DMS79 (cell line): ENCODE results near the gene OXSR1.

Experiments
- DNase-seq: peaks from one replicate; lab custom pipeline; 2025; lab: John Stamatoyannopoulos, UW

Gene OXSR1

GRCh38 chr3:38164952-38165721 is at the start of gene OXSR1:
OXSR1 (plus strand) TSS chr3:38165537; CDS start chr3:38165877, 340 bp downstream.
- peak; percentile 92 for DNase-seq

- DNase-seq = no peak
Observed at GRCh38 chr3:38115645-38116427, 49.5 kb upstream of the OXSR1 start.

GRCh38 chr3:38116471-38117162 is 48.7 kb upstream of the OXSR1 start:
- DNase-seq = no peak

GRCh38 chr3:38117163-38117716 is 48.1 kb upstream of the OXSR1 start:
- DNase-seq = no peak

GRCh38 chr3:38117748-38118420 is 47.5 kb upstream of the OXSR1 start:
- no peak for DNase-seq

GRCh38 chr3:38118421-38119247 is 46.7 kb upstream of the OXSR1 start:
- DNase-seq = no peak

- DNase-seq = no peak
Observed at GRCh38 chr3:38119248-38119544, 46.1 kb upstream of the OXSR1 start.

- DNase-seq = no peak
Observed at GRCh38 chr3:38119821-38120692, 45.3 kb upstream of the OXSR1 start.

- no peak for DNase-seq
Observed at GRCh38 chr3:38120693-38121450, 44.5 kb upstream of the OXSR1 start.

GRCh38 chr3:38121451-38121831 is 43.9 kb upstream of the OXSR1 start:
- DNase-seq = no peak

- DNase-seq = no peak
Observed at GRCh38 chr3:38121832-38122461, 43.4 kb upstream of the OXSR1 start.

GRCh38 chr3:38122712-38123290 is 42.5 kb upstream of the OXSR1 start:
- no peak for DNase-seq

GRCh38 chr3:38124324-38125122 is 40.8 kb upstream of the OXSR1 start:
- no peak for DNase-seq

GRCh38 chr3:38125305-38126120 is 39.8 kb upstream of the OXSR1 start:
- no peak for DNase-seq

GRCh38 chr3:38126121-38126892 is 39.0 kb upstream of the OXSR1 start:
- no peak for DNase-seq
